WI38 (cell line): ENCODE results near the gene CAPS.
"Not testable (repeated sequence)": the region's sequence is repeated elsewhere in the genome, so short reads cannot be mapped to it uniquely, and the experiment has no call there.

Experiments
- H3K4me3 ChIP-seq: 2 replicates; pipeline ENCODE4 v1.5.1; 2011; ENCODE audit warnings: low read depth, mild to moderate bottlenecking, control low read depth, low read length
- TF ChIP-seq, protein P1 (sequence below): IDR thresholded peaks from 2 replicates; pipeline ENCODE4 v1.5.1; 2012; ENCODE audit warnings: low read depth, mild to moderate bottlenecking, control low read depth, low read length

The CAPS gene

DNA sequence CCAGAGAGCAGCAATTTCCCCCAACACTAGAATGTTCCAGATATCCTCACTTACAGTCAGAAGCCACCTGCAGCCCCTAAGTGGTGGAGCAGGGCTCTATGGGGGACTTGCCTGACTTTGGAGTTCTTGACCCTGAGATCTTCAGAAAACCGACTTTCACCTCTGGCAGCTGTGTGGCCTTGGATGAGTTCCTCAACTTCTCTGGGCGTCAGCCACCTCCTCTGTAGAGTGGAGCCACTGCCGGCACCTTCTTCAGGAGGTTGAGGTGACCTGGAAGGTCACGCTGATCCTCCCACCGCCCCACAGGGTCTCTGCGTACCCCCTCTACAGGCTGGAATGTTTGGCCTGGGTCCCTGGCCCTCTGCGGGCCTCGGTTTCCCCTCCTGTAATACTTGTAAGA, 36.6 kb upstream of the CAPS start:
- TF ChIP-seq, protein P1, sequence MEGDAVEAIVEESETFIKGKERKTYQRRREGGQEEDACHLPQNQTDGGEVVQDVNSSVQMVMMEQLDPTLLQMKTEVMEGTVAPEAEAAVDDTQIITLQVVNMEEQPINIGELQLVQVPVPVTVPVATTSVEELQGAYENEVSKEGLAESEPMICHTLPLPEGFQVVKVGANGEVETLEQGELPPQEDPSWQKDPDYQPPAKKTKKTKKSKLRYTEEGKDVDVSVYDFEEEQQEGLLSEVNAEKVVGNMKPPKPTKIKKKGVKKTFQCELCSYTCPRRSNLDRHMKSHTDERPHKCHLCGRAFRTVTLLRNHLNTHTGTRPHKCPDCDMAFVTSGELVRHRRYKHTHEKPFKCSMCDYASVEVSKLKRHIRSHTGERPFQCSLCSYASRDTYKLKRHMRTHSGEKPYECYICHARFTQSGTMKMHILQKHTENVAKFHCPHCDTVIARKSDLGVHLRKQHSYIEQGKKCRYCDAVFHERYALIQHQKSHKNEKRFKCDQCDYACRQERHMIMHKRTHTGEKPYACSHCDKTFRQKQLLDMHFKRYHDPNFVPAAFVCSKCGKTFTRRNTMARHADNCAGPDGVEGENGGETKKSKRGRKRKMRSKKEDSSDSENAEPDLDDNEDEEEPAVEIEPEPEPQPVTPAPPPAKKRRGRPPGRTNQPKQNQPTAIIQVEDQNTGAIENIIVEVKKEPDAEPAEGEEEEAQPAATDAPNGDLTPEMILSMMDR: no peak
- H3K4me3 ChIP-seq: no peak overlapping the region

DNA sequence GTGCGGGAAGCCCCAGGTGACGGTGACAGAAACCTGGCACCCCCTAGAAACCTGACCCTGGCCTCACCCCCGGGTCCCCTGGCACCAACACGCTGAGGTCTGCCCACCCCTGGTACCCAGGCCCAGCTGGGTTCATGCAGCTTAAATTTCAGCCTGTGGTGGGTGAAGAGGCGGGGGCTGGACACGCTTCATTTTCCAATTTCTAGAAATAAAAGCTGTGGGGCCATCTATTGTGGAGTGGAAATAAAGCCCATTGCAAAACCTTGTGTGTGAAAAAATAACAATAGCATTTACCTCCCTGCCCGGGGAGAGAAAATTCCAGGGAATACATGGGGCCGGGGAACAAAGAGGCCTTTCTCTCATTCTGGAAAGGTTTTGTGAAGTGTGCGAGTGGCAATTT, 36.2 kb upstream of the CAPS start:
- TF ChIP-seq, protein P1: no peak
- no peak overlapping the region for H3K4me3 ChIP-seq

DNA sequence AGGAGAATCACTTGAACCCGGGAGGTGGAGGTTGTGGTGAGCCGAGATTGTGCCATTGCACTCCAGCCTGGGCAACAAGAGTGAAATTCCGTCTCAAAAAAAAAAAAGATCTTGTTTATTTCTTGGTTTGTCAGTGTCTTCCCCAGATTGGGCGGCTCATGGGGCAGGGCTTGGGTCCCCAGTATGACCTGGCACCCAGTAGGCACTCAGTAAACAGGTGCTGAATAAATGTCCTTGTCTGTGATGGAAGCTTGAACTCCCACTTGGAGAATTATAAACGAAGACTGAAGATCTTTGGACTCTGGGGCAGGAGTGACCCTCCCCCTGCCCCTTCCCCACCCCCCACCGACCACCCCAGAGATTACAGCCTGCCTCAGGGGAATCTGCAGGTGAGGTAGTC, 33.9 kb upstream of the CAPS start:
- no peak overlapping the region for H3K4me3 ChIP-seq
- TF ChIP-seq, protein P1: no peak

DNA sequence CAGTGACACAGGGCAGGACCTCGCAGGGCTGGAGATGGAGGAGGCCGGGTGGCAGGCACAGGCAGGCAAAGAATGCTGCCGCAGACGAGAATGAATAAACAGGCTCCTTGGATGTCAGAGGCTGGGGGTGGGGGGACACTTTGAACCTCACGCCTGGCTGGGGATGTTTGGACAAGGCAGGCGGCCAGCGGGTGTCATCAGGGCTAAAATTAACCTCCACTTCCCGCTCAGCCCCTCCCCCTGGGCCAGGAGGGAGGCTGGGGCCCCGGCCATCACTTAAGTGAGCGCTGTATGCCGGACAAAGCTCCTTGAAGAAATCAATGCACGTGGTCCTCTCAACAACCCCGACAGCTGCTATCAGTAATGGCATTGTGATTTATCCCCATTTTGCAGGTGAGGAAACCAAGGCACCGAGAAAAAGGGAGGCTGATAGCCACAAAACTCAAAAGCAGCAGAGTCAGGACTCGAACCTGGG, 33.4 kb upstream of the CAPS start:
- TF ChIP-seq, protein P1: no peak
- H3K4me3 ChIP-seq: no peak overlapping the region

DNA sequence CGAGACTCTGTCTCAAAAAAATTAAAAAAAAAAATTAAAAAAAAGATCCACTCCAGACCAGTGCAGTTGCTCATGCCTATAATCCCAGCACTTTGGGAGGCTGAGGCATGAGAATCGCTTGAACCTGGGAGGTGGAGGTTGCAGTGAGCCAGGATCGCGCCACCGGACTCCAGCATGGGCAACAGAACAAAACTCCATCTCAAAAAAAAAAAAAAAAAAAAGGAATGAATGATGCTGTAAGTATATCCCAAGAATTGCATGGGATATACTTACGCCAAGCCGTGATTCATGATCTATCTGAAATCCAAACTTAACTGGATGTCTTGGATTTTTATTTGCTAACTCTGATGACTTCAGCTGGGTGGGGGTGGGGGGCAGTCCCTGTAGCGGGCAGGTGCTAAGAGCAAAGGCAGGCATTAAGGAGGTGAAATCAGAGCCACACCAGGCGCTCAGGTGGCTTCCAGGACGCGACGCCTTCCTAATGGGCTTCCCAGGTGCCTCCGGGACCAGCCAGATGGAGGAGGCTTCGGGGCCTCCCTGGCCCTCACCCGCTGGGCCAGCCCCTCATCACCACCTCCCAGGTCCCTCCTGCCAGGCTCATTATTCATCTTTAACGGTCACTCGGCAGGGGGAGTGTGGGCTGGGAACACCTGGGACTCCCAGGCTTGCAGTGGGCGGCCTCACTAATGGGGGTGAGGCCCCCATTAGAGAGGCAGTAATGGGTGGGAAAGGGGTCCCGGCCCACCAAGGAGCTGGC, 32.3 kb upstream of the CAPS start:
- H3K4me3 ChIP-seq: no peak overlapping the region
- TF ChIP-seq, protein P1: no peak

DNA sequence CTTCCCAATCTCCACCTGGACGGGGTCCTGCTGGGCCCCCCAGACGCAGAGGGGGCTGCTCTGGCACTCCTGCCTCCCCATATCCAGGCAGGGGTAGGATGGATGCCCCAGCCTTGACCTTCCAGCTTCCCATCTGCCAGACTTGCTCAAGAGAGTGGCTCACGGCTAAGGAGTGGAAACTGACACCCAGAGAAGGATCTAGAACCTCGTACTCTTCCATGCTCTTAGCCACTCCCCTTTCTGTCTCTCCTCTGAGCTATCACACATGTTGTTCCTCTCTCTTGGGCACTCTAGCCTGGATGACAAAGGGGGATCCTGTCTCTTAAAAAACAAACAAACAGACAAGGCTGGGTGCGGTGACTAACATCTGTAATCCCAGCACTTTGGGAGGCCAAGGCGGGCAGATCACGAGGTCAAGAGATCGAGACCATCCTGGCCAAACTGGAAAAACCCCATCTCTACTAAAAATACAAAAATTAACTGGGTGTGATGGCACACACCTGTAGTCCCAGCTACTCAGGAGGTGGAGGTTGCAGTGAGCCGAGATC, 31.6 kb upstream of the CAPS start:
- TF ChIP-seq, protein P1: no peak
- H3K4me3 ChIP-seq: no peak overlapping the region

DNA sequence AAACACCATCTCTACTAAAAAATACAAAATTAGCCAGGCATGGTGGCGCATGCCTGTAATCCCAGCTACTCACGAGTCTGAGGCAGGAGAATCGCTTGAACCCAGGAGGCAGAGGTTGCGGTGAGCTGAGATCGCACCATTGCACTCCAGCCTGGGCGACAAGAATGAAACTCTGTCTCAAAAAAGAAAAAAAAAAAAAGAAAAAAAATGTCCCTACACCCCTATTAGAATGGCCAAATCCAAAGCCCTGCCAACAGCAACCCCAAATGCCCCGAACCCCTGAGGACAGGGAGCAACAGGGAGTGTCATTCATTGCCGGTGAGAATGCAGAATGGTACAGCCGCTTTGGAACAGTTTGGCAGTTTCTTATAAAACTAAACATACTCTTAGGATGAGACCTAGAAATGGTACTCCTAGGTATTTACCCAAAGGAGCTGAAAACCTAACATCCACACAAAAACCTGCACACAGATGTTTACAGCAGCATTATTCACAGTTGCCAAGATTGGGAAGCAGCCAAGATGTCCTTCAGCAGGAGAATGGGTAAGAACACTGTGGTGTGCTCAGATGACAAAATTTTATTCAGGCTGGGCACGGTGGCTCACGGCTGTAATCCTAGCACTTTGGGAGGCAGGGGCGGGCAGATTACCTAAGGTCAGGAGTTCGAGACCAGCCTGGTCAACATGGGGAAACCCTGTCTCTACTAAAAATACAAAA, 30.7 kb upstream of the CAPS start:
- H3K4me3 ChIP-seq: not testable (repeated sequence)

DNA sequence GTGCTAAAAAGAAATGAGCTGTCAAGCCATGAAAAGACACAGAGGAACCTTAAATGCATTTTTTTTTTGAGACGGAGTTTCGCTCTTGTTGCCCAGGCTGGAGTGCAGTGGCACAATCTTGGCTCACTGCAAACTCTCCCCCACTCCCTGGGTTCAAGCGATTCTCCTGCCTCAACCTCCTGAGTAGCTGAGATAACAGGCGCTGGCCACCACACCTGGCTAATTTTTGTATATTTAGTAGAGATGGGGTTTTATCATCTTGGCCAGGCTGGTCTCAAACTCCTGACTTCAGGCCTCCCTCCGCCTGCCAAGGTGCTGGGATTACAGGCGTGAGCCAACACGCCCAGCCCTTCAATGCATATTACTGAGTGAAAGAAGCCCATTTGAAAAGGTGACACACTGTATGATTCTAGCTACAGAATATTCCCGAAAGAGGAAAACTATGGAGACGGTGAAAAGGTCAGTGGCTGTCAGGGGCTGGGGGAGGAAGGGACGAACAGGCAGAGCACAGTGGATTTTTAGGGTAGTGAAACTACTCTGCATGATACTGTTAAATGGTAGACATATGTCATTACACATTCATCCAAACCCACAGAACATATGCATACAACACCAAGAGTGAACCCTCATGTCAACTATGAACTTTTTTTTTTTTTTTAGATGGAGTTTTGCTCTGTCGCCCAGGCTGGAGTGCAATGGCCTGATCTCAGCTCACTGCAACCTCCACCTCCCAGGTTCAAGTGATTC, 29.8 kb upstream of the CAPS start:
- H3K4me3 ChIP-seq: not testable (repeated sequence)
